ENCODE measurements around the gene P2RX4. TPM values are rescaled to one million over a fixed set of nuclear protein-coding genes. Genes with fewer than 3 reads are reported as not detected.

The P2RX4 gene
- total RNA-seq, 2 donors from 2014 or later = 63.2 to 103 TPM

DNA sequence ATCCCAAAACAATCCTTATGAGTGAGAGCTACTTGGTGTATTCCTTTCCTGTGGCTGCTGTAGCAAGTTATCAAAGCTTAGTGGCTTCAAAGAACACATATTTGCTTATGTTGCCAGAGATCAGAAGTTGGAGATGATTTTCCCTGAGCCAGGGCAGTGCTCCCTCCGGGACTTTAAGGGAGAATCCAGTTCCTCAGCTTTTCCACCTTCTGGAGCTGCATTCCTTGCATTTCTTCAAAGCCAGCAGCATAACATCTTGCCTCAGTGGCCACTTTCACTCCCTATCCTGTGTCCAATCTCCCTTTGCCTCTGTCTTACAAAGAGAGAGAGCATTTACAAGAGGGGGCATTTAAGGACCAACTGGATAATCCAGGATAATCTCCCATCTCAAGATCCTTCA is 43.6 kb upstream of the P2RX4 start:
- H3K27ac ChIP-seq = no peak overlapping the region
- H3K27me3 ChIP-seq (replicated peaks; ENCODE audit: insufficient read depth) = no peaks in the 10 kb centered on the region
- TF ChIP-seq, protein P1, sequence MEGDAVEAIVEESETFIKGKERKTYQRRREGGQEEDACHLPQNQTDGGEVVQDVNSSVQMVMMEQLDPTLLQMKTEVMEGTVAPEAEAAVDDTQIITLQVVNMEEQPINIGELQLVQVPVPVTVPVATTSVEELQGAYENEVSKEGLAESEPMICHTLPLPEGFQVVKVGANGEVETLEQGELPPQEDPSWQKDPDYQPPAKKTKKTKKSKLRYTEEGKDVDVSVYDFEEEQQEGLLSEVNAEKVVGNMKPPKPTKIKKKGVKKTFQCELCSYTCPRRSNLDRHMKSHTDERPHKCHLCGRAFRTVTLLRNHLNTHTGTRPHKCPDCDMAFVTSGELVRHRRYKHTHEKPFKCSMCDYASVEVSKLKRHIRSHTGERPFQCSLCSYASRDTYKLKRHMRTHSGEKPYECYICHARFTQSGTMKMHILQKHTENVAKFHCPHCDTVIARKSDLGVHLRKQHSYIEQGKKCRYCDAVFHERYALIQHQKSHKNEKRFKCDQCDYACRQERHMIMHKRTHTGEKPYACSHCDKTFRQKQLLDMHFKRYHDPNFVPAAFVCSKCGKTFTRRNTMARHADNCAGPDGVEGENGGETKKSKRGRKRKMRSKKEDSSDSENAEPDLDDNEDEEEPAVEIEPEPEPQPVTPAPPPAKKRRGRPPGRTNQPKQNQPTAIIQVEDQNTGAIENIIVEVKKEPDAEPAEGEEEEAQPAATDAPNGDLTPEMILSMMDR (IDR thresholded peaks at IDR 0.05) = no peak
- no peak for TF ChIP-seq POLR2A (IDR thresholded peaks at IDR 0.05)
- no peak for TF ChIP-seq POLR2AphosphoS5 (IDR thresholded peaks at IDR 0.05)
- H3K9me3 ChIP-seq = no peaks in the 10 kb centered on the region
- DNase-seq (ENCODE audit: low spot score) = no peak
- intact Hi-C loops (cut with DNase I) = no loop called here
- H3K4me3 ChIP-seq = no peak overlapping the region
- 87% methylated on average over 1 of the region's 1 CpG for WGBS
- no peaks in the 10 kb centered on the region for H3K36me3 ChIP-seq
- H3K4me1 ChIP-seq (replicated peaks) = no peaks in the 10 kb centered on the region

DNA sequence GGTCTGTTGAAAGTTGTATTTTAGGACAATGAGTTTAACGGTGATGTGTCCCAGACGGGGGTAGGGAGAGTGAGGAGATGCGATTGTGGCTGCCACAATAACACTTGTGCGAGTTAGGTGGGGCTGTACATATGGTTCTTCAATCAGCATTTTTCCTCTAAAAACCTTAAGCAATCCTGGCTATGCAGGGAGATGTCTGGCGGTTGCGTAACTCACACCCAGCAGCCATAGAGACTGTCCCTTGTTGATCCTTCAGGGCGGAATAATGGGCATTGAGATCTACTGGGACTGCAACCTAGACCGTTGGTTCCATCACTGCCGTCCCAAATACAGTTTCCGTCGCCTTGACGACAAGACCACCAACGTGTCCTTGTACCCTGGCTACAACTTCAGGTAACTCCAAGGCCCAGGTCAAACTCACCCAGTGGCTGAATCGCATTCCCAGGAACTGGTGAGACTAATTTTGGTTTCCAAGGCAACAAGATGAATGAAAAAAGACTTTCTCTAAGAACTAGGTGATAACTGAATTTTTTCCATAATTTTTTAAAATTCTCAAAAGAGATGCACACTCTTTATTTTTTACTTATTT is 42.6 kb upstream of the P2RX4 start:
- 79% methylated on average over 14 of the region's 14 CpGs for WGBS
- intact Hi-C loops (cut with DNase I) = no loop called here
- no peak for DNase-seq (ENCODE audit: low spot score)
- no peaks in the 10 kb centered on the region for H3K27me3 ChIP-seq (replicated peaks; ENCODE audit: insufficient read depth)
- no peak overlapping the region for H3K27ac ChIP-seq
- H3K4me3 ChIP-seq = no peak overlapping the region
- no peaks in the 10 kb centered on the region for H3K36me3 ChIP-seq
- TF ChIP-seq POLR2AphosphoS5 (IDR thresholded peaks at IDR 0.05) (no peak), POLR2A (IDR thresholded peaks at IDR 0.05) (no peak)
- TF ChIP-seq, protein P1 (IDR thresholded peaks at IDR 0.05) = no peak
- H3K9me3 ChIP-seq = no peaks in the 10 kb centered on the region
- H3K4me1 ChIP-seq (replicated peaks) = no peaks in the 10 kb centered on the region

DNA sequence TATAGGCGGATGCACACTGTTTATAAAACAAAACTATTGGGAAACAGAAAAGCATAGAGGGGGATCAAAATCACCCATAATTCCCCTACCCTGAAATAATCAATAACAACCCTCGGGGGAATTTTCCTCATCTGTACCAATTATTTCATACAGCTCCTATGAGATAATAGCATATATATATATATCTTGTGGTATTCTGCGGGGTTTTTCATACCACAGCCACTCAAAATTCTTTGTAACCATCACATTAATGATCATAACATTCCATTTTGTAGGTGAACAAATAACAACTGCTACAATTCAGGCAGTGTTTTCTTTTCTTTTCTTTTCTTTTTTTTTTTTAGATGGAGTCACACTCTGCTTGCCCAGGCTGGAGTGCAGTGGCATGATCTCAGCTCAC is 42.0 kb upstream of the P2RX4 start:
- Histone ChIP-seq H3K4me3 (no peak overlapping the region), H3K9me3 (no peaks in the 10 kb centered on the region), H3K27ac (no peak overlapping the region), H3K4me1 (replicated peaks) (no peaks in the 10 kb centered on the region), H3K36me3 (no peaks in the 10 kb centered on the region), H3K27me3 (replicated peaks; ENCODE audit: insufficient read depth) (no peaks in the 10 kb centered on the region)
- TF ChIP-seq, protein P1 (IDR thresholded peaks at IDR 0.05) = no peak
- no peak for TF ChIP-seq POLR2AphosphoS5 (IDR thresholded peaks at IDR 0.05)
- no peak for TF ChIP-seq POLR2A (IDR thresholded peaks at IDR 0.05)
- 90% methylated on average over 3 of the region's 3 CpGs for WGBS
- DNase-seq (ENCODE audit: low spot score) = no peak
- intact Hi-C loops (cut with DNase I) = no loop called here

DNA sequence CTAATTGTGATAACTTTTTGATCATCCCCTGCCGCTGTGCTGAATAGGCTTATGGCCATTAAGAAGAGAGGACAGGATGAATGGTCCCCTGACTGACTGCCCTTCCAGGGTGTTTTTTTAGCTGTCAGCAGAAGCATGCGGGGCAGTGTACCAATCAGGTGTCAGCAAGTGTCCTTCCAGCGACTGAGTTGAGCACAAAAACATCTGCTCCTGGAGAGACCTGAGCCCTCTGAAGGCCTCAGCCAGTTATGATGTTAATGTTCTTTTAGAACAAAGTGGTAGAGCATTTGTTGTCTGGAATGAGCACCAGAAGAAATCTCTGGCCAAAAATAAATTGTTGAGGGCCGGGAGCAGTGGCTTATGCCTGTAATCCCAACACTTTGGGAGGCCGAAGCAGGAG is 39.8 kb upstream of the P2RX4 start:
- Histone ChIP-seq H3K36me3 (no peaks in the 10 kb centered on the region), H3K27ac (no peak overlapping the region)
- 97% methylated on average over 5 of the region's 5 CpGs for WGBS

More for the DNA sequence above, 39.8 kb upstream of the P2RX4 start:
- TF ChIP-seq POLR2AphosphoS5 (IDR thresholded peaks at IDR 0.05) (no peak), POLR2A (IDR thresholded peaks at IDR 0.05) (no peak)
- TF ChIP-seq, protein P1 (IDR thresholded peaks at IDR 0.05) = no peak
- Histone ChIP-seq H3K9me3 (no peaks in the 10 kb centered on the region), H3K4me3 (no peak overlapping the region), H3K27me3 (replicated peaks; ENCODE audit: insufficient read depth) (no peaks in the 10 kb centered on the region), H3K4me1 (replicated peaks) (no peaks in the 10 kb centered on the region)
- no peak for DNase-seq (ENCODE audit: low spot score)
- intact Hi-C loops (cut with DNase I) = no loop called here
